ENCODE data around the gene GPR171. TPM values are rescaled to one million over a fixed set of nuclear protein-coding genes. Genes with fewer than 3 reads are reported as not detected.
"Not testable (repeated sequence)": the region's sequence is repeated elsewhere in the genome, so short reads cannot be mapped to it uniquely, and the experiment has no call there.

The GPR171 gene
- total RNA-seq, 1 experiment from 2014 or later: not detected

DNA sequence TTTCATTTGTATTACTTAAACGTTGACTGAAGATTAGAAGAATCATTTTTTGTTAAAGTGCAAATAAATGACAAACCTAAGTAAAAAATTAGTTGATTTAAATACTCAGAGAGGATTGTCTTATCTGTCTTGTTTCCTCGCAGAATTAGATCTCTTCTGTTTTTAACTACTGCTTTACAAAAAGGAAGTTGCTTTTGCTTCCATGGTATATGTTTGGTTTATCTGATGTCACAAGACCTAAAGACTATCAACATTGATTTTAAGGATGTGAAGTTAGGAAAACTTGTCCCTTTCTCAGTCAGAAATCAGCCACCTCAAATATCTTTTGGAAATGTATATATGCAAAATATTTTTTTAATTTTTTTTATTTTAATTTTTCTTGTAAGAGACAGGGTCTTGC lies 28.7 kb downstream of the GPR171 start:
- DNase-seq: no peak
- Histone ChIP-seq H3K27me3 (ENCODE audit: control insufficient read depth, insufficient read depth, low read length) (no peaks in the 10 kb centered on the region), H3K4me3 (ENCODE audit: insufficient read depth, low read depth, low read length) (no peak overlapping the region), H3K36me3 (replicated peaks; ENCODE audit: control insufficient read depth, insufficient read depth, low read length) (no peaks in the 10 kb centered on the region)

DNA sequence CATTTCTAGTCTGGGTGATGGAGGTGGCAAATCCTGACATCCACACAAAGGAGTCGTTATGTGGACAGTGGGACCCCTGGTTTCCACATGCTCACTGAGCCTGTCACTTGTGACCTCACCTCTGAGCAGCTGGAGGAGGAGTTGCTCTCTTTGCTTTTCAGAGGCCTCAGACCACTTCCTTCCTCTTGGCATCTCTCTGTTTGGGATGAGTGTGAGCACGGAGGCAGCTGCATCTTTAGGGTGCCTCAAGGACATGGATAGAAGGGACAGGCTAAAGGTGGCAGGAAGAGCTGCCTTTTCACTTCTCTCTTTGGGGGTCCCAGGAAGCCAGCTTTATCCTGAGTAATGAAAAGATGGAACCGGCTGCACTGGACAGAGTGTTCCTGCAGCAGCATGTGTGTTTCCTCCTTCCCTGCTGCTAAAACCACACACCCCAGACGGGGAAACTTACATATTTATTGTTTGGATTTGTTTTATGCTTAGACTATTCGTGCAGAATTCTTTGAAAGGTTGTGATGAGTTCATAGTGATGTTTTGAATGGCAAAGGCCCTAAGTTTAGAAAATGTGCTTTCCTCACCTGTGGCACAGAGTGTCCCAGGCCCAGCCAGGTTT lies 31.8 kb downstream of the GPR171 start:
- no peaks in the 10 kb centered on the region for H3K36me3 ChIP-seq (replicated peaks; ENCODE audit: control insufficient read depth, insufficient read depth, low read length)
- H3K27me3 ChIP-seq (ENCODE audit: control insufficient read depth, insufficient read depth, low read length): no peaks in the 10 kb centered on the region
- no peak overlapping the region for H3K4me3 ChIP-seq (ENCODE audit: insufficient read depth, low read depth, low read length)
- DNase-seq: no peak

DNA sequence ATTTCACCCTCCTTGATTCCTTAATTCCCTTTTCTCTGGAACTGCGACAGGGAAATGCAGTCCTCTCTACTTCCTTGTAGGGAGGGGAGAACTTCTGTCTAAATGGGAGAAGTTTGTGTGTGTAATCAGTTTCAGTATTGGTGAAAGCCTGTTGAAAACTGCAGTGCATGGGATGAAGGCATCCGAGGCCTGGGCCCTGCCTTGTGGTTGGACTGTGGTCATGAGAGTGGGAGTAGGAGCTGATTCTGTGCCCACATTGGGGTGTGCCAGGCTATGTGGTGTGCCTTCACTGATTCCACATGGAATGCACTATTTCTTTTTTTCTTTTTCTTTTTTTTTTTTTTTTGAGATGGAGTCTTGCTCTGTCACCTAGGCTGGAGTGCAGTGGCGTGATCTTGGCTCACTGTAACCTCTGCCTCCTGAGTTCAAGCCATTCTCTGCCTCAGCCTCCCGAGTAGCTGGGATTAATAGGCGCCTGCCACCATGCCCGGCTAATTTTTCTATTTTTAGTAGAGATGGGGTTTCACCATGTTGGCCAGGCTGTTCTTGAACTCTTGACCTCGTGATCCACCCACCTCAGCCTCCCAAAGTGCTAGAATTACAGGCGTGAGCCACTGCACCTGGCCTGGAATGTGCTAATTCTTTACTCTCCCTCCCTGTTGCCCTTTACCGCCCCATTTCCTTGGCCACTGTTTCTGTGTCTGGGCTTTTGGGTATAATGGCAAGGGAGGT lies 32.9 kb downstream of the GPR171 start:
- not testable (repeated sequence) for H3K36me3 ChIP-seq (replicated peaks; ENCODE audit: control insufficient read depth, insufficient read depth, low read length); DNase-seq; H3K4me3 ChIP-seq (ENCODE audit: insufficient read depth, low read depth, low read length); H3K27me3 ChIP-seq (ENCODE audit: control insufficient read depth, insufficient read depth, low read length)

DNA sequence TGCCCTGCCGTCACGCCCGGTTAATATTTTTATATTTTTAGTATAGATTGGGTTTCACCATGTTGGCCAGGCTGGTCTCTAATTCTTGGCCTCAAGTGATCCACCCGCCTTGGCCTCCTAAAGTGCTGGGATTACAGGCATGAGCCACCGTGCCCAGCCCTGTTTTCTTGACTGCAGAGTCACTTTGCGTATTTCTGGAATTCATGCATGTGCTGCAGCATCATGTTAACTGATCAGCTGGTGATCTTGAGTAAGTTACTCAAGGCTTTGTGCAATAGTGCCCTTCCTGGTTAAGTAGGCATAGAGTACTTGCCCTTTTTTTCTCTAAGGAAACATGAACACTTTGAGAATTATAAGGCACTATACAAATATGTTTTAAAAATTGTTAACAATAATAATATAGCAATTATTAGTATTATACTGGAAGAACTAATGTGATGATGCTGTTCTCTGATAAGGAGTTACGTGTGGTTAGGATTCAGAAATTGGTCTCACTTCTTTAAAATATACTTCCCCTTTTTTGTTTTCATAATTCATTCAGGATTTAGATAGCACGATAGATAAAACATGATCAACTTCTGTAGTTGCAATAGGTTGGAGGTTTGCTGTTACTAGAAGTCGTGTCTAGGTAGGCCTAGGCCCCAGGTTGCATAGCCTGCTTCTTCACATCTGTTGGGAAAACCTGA lies 33.6 kb downstream of the GPR171 start:
- no peak overlapping the region for H3K4me3 ChIP-seq (ENCODE audit: insufficient read depth, low read depth, low read length)
- no peaks in the 10 kb centered on the region for H3K27me3 ChIP-seq (ENCODE audit: control insufficient read depth, insufficient read depth, low read length)
- DNase-seq: no peak
- no peaks in the 10 kb centered on the region for H3K36me3 ChIP-seq (replicated peaks; ENCODE audit: control insufficient read depth, insufficient read depth, low read length)

DNA sequence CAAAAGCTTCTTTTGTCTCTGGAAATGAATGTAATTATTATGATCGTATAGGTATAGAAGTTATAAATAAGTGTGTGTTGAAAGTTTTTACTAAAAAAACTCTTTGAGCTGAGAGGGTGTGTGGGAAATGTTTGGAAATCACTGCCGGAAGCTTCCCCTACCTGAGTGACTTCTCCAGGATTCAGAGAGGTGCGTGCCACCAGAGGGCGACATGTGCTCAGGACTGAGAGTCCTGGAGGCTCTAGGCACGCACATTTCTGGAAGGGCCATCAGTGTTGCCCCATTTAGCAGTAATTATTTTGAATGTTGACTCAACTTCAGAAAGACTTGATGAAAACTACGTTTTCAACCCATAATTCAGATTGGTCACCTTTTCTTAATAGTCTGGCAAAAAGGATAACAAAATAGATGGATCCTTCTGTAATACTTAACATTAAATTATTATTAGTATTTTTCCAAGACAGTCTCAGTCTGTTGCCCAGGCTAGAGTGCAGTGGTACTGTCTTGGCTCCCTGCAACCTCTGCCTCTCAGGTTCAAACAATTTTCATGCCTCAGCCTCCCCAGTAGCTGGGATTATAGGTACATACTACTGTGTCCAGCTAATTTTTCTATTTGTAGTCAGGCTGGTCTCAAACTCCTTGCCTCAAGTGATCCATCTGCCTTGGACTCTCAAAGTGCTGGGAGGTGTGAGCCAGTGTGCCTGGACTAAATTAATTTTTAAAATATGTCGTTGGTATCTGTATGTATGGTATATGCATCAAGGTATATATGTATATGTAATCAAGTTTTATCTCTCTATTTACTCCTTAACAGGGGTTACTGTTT lies 34.5 kb downstream of the GPR171 start:
- Histone ChIP-seq H3K4me3 (ENCODE audit: insufficient read depth, low read depth, low read length) (no peak overlapping the region), H3K27me3 (ENCODE audit: control insufficient read depth, insufficient read depth, low read length) (no peaks in the 10 kb centered on the region)
- peak; percentile 66 for DNase-seq

DNA sequence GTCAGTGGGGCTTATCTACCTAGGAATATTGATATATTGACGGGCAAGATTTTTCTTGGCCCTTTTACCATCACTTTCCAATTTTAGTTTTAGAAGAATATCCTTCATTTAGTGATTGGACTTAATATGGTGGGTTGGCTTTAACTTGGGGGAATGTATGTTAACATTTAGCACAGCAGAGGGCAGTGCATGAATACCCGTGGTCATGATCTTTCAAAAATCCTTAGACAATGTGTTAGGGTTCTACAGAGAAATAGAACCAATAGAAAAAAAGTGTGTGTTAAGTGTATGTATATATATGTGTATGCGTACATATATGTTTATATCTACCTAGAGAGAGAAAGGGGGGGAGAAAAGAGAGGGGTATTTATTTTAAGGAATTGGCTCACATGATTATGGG lies 36.9 kb downstream of the GPR171 start:
- Histone ChIP-seq H3K27me3 (ENCODE audit: control insufficient read depth, insufficient read depth, low read length) (no peaks in the 10 kb centered on the region), H3K4me3 (ENCODE audit: insufficient read depth, low read depth, low read length) (no peak overlapping the region), H3K36me3 (replicated peaks; ENCODE audit: control insufficient read depth, insufficient read depth, low read length) (peaks cover 1% of the 10 kb centered on the region; the same call in 1 of the 2 replicates)
- DNase-seq: no peak

More for the DNA sequence above, 34.5 kb downstream of the GPR171 start:
- H3K36me3 ChIP-seq (replicated peaks; ENCODE audit: control insufficient read depth, insufficient read depth, low read length): peaks cover 1% of the 10 kb centered on the region; the same call in 1 of the 2 replicates

DNA sequence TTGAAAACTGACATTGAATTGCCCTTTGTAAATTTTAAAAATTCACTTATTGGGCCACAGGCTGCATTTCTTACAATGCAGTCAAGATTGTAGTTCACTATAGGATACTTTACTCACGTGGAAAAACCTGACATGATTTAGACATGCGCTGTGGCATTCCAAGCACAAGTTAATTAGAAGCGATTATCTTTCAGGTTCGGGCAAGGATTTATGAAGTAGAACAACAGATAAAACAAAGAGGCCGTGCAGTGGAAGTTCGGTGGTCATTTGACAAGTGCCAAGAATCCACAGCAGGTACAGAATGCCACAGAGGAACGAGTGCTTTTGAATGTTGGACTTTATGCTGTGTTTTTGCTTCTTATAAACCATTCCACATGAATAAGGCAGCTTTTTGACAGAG lies 37.8 kb downstream of the GPR171 start:
- no peak for DNase-seq
- H3K36me3 ChIP-seq (replicated peaks; ENCODE audit: control insufficient read depth, insufficient read depth, low read length): peaks cover 1% of the 10 kb centered on the region; the same call in 1 of the 2 replicates
- no peak overlapping the region for H3K4me3 ChIP-seq (ENCODE audit: insufficient read depth, low read depth, low read length)
- H3K27me3 ChIP-seq (ENCODE audit: control insufficient read depth, insufficient read depth, low read length): no peaks in the 10 kb centered on the region

DNA sequence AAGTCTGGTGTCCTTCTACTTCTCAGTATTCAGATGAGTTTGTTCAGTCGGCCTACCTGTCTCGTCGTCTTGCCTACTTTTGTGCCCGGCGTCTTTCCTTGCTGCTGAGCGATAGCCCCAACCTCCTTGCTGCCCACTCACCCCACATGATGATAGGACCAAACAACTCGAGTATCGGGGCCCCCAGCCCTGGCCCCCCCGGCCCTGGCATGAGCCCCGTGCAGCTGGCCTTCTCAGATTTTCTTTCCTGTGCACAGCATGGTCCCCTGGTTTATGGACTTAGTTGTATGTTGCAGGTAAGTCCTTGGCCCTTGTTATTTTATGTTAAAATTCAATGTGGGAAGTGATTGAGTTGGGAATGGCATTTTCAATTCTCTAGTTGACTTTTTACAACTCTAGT lies 43.2 kb downstream of the GPR171 start:
- DNase-seq: no peak
- Histone ChIP-seq H3K36me3 (replicated peaks; ENCODE audit: control insufficient read depth, insufficient read depth, low read length) (peaks cover 1% of the 10 kb centered on the region; the same call in 1 of the 2 replicates), H3K4me3 (ENCODE audit: insufficient read depth, low read depth, low read length) (no peak overlapping the region), H3K27me3 (ENCODE audit: control insufficient read depth, insufficient read depth, low read length) (no peaks in the 10 kb centered on the region)

DNA sequence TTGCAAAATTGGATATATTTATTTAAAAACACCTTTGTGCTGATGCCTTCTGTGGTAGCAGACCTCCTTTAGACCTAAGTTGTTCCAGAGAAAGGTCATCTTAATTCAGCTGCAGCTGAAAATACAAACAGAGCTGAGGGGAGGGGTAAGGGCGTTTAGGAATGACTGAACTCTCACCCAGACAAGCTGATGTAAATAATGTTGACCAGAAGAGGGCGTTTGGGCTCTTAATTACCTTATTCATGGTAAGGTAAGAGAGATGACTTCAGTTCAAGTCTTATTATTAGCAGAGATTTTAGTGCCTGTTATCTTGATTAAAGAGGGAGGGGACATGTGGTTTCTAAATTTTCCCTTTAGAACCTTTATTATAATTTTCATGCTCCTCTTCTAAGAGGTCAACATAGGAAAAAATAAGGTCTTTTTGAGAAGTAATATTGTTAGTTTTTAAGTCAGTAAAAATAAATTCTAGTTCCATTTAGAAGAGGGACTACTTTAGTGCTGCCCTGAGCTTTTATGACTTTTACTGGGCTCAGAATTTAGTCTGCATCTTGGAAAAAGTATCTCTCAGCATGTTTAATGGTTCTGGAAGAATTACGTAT lies 46.3 kb downstream of the GPR171 start:
- H3K27me3 ChIP-seq (ENCODE audit: control insufficient read depth, insufficient read depth, low read length): no peaks in the 10 kb centered on the region
- H3K36me3 ChIP-seq (replicated peaks; ENCODE audit: control insufficient read depth, insufficient read depth, low read length): no peaks in the 10 kb centered on the region
- H3K4me3 ChIP-seq (ENCODE audit: insufficient read depth, low read depth, low read length): no peak overlapping the region
- DNase-seq: peak; percentile 69

DNA sequence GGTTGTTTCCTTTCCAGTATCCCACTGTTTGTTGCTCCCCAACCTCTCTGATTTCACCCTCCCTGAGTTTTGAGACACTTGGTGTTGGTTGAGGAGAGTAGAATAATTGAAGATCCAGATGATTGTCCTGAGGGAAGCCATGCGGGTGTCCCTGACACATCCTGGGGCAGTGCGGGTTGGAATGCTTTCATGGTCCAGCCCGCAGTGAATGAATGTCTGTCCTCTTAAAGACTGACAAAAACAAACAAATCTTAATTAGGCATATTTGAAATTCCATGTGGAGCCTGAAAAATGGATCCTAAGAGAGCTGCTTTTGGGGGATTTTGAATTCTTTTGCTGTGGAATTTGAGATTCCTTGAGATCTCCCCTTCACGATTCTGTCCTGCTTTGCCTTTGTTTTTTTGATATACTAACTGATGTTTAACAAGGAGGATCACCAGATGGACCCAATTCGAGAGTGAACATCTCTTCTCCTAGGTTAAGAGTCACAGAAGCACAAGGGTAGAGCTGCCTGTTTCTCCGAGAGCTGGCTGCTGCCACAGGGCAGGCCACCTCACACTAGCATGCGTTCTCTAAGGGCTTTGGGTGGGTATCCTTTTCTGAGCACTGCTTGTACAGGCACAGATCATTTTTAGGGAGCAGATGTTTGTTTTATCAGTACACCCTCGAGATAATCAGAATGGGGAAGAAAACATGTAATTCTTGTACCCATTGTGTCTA lies 47.4 kb downstream of the GPR171 start:
- H3K27me3 ChIP-seq (ENCODE audit: control insufficient read depth, insufficient read depth, low read length): no peaks in the 10 kb centered on the region
- H3K4me3 ChIP-seq (ENCODE audit: insufficient read depth, low read depth, low read length): no peak overlapping the region
- DNase-seq: no peak
- H3K36me3 ChIP-seq (replicated peaks; ENCODE audit: control insufficient read depth, insufficient read depth, low read length): no peaks in the 10 kb centered on the region

DNA sequence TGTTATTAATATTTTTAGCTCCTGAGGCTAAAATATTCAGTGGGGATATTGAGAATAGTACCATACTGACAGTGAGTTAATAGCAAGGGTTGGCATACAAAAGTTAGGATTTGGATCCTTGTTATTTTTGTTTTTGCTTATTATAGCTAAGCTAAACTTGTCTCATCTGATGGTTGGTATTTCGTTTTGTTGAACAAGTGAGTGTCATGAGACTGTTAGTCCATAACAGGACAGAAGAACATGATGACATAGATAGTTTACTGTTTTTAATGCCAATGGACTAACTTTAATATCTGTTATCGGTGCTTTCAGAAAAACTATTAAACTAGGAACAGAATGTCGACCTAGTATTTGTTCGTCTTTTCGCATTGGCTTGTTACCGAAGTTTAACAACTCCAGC lies 48.5 kb downstream of the GPR171 start:
- H3K4me3 ChIP-seq (ENCODE audit: insufficient read depth, low read depth, low read length): no peak overlapping the region
- H3K27me3 ChIP-seq (ENCODE audit: control insufficient read depth, insufficient read depth, low read length): no peaks in the 10 kb centered on the region
- H3K36me3 ChIP-seq (replicated peaks; ENCODE audit: control insufficient read depth, insufficient read depth, low read length): no peaks in the 10 kb centered on the region
- no peak for DNase-seq

DNA sequence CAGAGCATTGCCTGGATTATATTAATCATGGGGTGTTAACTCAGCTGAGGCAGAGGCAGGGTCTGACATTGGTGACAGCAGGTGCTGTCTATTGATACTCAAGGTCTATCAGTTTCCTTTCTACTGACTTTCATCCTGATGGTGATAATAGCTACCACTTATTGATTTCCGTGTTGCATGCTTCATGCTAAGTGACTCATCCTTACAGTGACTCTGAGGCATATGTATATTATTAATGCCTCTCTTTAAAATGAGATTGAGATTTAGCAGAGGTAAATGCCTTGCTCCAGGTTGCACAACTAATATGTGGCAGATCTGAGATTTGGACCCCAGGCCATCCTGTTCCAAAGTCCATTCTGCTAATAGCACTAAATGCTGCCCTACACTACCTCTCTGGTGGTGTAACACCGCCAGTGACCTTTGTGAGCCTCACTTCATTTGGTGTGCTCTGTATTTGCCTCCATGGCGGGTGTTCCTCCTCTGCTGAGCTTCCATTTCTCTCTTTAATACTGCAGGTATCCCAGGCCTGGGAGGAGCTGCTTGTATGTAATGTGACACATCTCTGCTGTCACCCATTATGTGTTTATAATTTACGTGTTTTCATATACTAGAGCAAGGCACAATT lies 50.4 kb downstream of the GPR171 start:
- Histone ChIP-seq H3K27me3 (ENCODE audit: control insufficient read depth, insufficient read depth, low read length) (no peaks in the 10 kb centered on the region), H3K36me3 (replicated peaks; ENCODE audit: control insufficient read depth, insufficient read depth, low read length) (no peaks in the 10 kb centered on the region), H3K4me3 (ENCODE audit: insufficient read depth, low read depth, low read length) (no peak overlapping the region)
- DNase-seq: no peak

Measured in H7 (cell line).